Large intestine (tissue), 3 donors: Measurements from ENCODE around the gene CD55. TPM values are rescaled to one million over a fixed set of nuclear protein-coding genes. Genes with fewer than 3 reads are reported as not detected.

Source experiments
- DNase-seq, 2 donors: peaks; one replicate each; pipeline versions ENCODE4 v3.0.0 to v3.0.0-alpha.2; 2013
- H3K27ac ChIP-seq: one replicate; pipeline ENCODE4 v1.5.1; 2013; ENCODE audit warnings: low read length
- H3K27me3 ChIP-seq: 2 replicates; pipeline ENCODE4 v1.6.1; 2013; ENCODE audit warnings: low read length; ENCODE audit not compliant: control insufficient read depth, insufficient read depth
- H3K36me3 ChIP-seq: 2 replicates; pipeline ENCODE4 v1.6.1; 2013; ENCODE audit warnings: low read length; ENCODE audit not compliant: control insufficient read depth, insufficient read depth
- H3K4me1 ChIP-seq: one replicate; pipeline ENCODE4 v1.6.1; 2013; ENCODE audit warnings: low read length; ENCODE audit not compliant: control insufficient read depth, insufficient read depth
- H3K4me3 ChIP-seq: one replicate; pipeline ENCODE4 v1.5.1; 2013; ENCODE audit warnings: low read length
- H3K9me3 ChIP-seq: one replicate; pipeline ENCODE4 v1.6.1; 2013; ENCODE audit warnings: mild to moderate bottlenecking, low read depth, low read length, moderate library complexity; ENCODE audit not compliant: control insufficient read depth
- WGBS: methylation state at CpG from one replicate; pipeline ENCODE4 v1.1.5; 2013; ENCODE audit warnings: low lambda C conversion rate; ENCODE audit not compliant: insufficient coverage; 5-methylcytosine and 5-hydroxymethylcytosine counted together
- polyA plus RNA-seq: library from polyadenylated mRNA; unstranded; fragments of 120-200 nt; gene quantifications from one replicate; pipeline ENCODE4 v1.2.1, GENCODE V29; 2013

CD55 gene
- polyA plus RNA-seq, 1 donor: 24.1 TPM

GRCh38 chr1:207284209-207284897 lies 37.1 kb upstream of the CD55 start:
- H3K4me3 ChIP-seq: no peak overlapping the region
- peak; percentile 70 to 88 for DNase-seq
- WGBS: no CpG with 5 or more reads among the region's 5 CpGs
- no peaks in the 10 kb centered on the region for H3K9me3 ChIP-seq
- H3K27me3 ChIP-seq: no peaks in the 10 kb centered on the region
- peaks cover 46% of the 10 kb centered on the region for H3K4me1 ChIP-seq
- H3K36me3 ChIP-seq: no peaks in the 10 kb centered on the region
- H3K27ac ChIP-seq: peak overlapping the region; percentile 54

- WGBS: 53% methylated on average over 2 of the region's 2 CpGs
- H3K4me1 ChIP-seq: peaks cover 29% of the 10 kb centered on the region
- H3K27me3 ChIP-seq: no peaks in the 10 kb centered on the region
- H3K9me3 ChIP-seq: peaks cover 2% of the 10 kb centered on the region
- no peak overlapping the region for H3K27ac ChIP-seq
- no peaks in the 10 kb centered on the region for H3K36me3 ChIP-seq
- H3K4me3 ChIP-seq: no peak overlapping the region
- peak in 1 of 2 donors; percentile 38 for DNase-seq
These were observed 34.6 kb upstream of the CD55 start for GRCh38 chr1:207286786-207287468.

GRCh38 chr1:207288315-207288714 lies 33.2 kb upstream of the CD55 start:
- peak in 1 of 2 donors; percentile 20 for DNase-seq
- 83% methylated on average over 2 of the region's 4 CpGs for WGBS

DNA sequence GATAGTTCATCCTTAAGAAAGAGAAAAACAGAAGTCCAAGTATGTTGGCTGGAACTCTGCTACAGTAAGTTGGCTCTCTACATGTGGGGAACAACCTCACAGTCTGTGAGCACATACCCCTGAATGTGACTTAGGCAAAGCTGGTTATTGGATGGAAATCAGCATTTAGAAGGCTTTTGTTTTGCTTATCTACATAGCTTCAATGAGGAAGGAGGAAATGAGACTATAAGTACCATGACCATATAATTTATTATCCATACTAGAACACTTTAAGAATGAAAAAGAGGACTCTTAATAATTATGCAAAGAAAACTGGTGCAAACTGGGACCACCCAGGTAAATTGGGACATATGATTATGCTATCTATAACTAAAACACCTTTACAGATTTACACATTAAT lies 31.7 kb upstream of the CD55 start:
- peaks cover 9% of the 10 kb centered on the region for H3K9me3 ChIP-seq
- no peak overlapping the region for H3K27ac ChIP-seq
- H3K4me1 ChIP-seq: peaks cover 8% of the 10 kb centered on the region
- H3K4me3 ChIP-seq: no peak overlapping the region
- no peak for DNase-seq
- H3K27me3 ChIP-seq: no peaks in the 10 kb centered on the region
- no peaks in the 10 kb centered on the region for H3K36me3 ChIP-seq

More at GRCh38 chr1:207288315-207288714, 33.2 kb upstream of the CD55 start:
- no peaks in the 10 kb centered on the region for H3K27me3 ChIP-seq
- H3K27ac ChIP-seq: no peak overlapping the region
- H3K4me3 ChIP-seq: no peak overlapping the region
- peaks cover 21% of the 10 kb centered on the region for H3K4me1 ChIP-seq
- H3K9me3 ChIP-seq: peaks cover 9% of the 10 kb centered on the region
- no peaks in the 10 kb centered on the region for H3K36me3 ChIP-seq

- no CpG with 5 or more reads among the region's 2 CpGs for WGBS
- Histone ChIP-seq H3K27me3 (no peaks in the 10 kb centered on the region), H3K36me3 (no peaks in the 10 kb centered on the region), H3K9me3 (peaks cover 9% of the 10 kb centered on the region), H3K4me3 (no peak overlapping the region), H3K27ac (no peak overlapping the region), H3K4me1 (no peaks in the 10 kb centered on the region)
- no peak for DNase-seq
These were observed 29.8 kb upstream of the CD55 start for GRCh38 chr1:207291723-207292122.

GRCh38 chr1:207298186-207298585 lies 23.3 kb upstream of the CD55 start:
- H3K27ac ChIP-seq: no peak overlapping the region

GRCh38 chr1:207298636-207299398 lies 22.7 kb upstream of the CD55 start:
- Histone ChIP-seq H3K4me1 (no peaks in the 10 kb centered on the region), H3K9me3 (no peaks in the 10 kb centered on the region), H3K27me3 (no peaks in the 10 kb centered on the region), H3K27ac (no peak overlapping the region), H3K36me3 (no peaks in the 10 kb centered on the region), H3K4me3 (no peak overlapping the region)
- WGBS: 100% methylated on average over 4 of the region's 4 CpGs
- DNase-seq: no peak

More at GRCh38 chr1:207298186-207298585, 23.3 kb upstream of the CD55 start:
- no peaks in the 10 kb centered on the region for H3K27me3 ChIP-seq
- H3K4me1 ChIP-seq: no peaks in the 10 kb centered on the region
- no peaks in the 10 kb centered on the region for H3K9me3 ChIP-seq
- 87% methylated on average over 2 of the region's 2 CpGs for WGBS
- no peak for DNase-seq
- no peak overlapping the region for H3K4me3 ChIP-seq
- H3K36me3 ChIP-seq: no peaks in the 10 kb centered on the region

GRCh38 chr1:207300970-207301369 lies 20.5 kb upstream of the CD55 start:
- no peaks in the 10 kb centered on the region for H3K9me3 ChIP-seq
- no peaks in the 10 kb centered on the region for H3K27me3 ChIP-seq
- no peak overlapping the region for H3K27ac ChIP-seq
- no peaks in the 10 kb centered on the region for H3K36me3 ChIP-seq
- H3K4me3 ChIP-seq: no peak overlapping the region
- no peaks in the 10 kb centered on the region for H3K4me1 ChIP-seq
- DNase-seq: no peak

GRCh38 chr1:207302618-207303393 lies 18.7 kb upstream of the CD55 start:
- H3K27me3 ChIP-seq: no peaks in the 10 kb centered on the region
- no peaks in the 10 kb centered on the region for H3K9me3 ChIP-seq
- no peak overlapping the region for H3K27ac ChIP-seq
- no peak overlapping the region for H3K4me3 ChIP-seq
- H3K4me1 ChIP-seq: no peaks in the 10 kb centered on the region
- no peak for DNase-seq
- no CpG with 5 or more reads among the region's 1 CpG for WGBS
- H3K36me3 ChIP-seq: no peaks in the 10 kb centered on the region
